ENCODE results near the gene FOXJ3. TPM values are rescaled to one million over a fixed set of nuclear protein-coding genes. Genes with fewer than 3 reads are reported as not detected.

The FOXJ3 gene
- total and polyA plus RNA-seq, 2 donors from 2014 or later: 11.8 to 45.5 TPM

DNA sequence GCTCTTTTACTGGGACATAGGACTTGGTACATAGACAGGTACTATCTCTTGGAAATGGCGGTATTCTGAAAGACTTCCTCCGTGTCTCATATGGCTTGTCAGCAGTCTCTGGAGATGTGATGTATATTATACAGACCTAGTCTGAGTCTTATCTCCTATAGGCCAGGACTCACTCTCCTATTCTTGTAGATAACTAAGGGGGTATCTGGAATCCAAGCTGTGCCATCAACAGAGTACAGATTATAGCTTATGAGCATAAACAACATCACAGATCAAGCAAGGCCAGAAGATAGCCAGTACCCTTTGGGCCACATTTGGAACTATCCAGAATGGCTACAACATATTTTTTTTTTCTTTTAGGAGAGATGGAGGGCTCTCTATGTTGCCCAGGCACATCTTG is 29.5 kb upstream of the FOXJ3 start:
- intact Hi-C loops (cut with DNase I): no loop called here
- no peak overlapping the region for H3K9ac ChIP-seq (ENCODE audit: low read length in 3 of 3)
- no peak overlapping the region for H3K4me3 ChIP-seq (ENCODE audit: low read length in 3 of 3)
- H3K27ac ChIP-seq (ENCODE audit: low read depth in 2 of 2, low read length in 2 of 2): no peak overlapping the region
- FAIRE-seq (no peak), DNase-seq (no peak)
- TF ChIP-seq, protein P1, sequence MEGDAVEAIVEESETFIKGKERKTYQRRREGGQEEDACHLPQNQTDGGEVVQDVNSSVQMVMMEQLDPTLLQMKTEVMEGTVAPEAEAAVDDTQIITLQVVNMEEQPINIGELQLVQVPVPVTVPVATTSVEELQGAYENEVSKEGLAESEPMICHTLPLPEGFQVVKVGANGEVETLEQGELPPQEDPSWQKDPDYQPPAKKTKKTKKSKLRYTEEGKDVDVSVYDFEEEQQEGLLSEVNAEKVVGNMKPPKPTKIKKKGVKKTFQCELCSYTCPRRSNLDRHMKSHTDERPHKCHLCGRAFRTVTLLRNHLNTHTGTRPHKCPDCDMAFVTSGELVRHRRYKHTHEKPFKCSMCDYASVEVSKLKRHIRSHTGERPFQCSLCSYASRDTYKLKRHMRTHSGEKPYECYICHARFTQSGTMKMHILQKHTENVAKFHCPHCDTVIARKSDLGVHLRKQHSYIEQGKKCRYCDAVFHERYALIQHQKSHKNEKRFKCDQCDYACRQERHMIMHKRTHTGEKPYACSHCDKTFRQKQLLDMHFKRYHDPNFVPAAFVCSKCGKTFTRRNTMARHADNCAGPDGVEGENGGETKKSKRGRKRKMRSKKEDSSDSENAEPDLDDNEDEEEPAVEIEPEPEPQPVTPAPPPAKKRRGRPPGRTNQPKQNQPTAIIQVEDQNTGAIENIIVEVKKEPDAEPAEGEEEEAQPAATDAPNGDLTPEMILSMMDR (IDR thresholded peaks at IDR 0.05; ENCODE audit: borderline replicate concordance, extremely low read depth, insufficient read depth): no peak
- H3K36me3 ChIP-seq (ENCODE audit: control insufficient read depth in 2 of 3, insufficient read depth in 3 of 3, low read length in 3 of 3): no peaks in the 10 kb centered on the region
- H3K4me1 ChIP-seq (ENCODE audit: control insufficient read depth in 2 of 3, insufficient read depth in 2 of 3, low read depth in 1 of 3, low read length in 3 of 3): peaks cover 0 to 8% (median 2%) of the 10 kb centered on the region in 3 donors
- H3K27me3 ChIP-seq (ENCODE audit: control insufficient read depth, insufficient read depth, low read length): no peaks in the 10 kb centered on the region
- H3K9me3 ChIP-seq (ENCODE audit: control insufficient read depth in 2 of 3, insufficient read depth in 1 of 3, low read length in 3 of 3): no peaks in the 10 kb centered on the region

DNA sequence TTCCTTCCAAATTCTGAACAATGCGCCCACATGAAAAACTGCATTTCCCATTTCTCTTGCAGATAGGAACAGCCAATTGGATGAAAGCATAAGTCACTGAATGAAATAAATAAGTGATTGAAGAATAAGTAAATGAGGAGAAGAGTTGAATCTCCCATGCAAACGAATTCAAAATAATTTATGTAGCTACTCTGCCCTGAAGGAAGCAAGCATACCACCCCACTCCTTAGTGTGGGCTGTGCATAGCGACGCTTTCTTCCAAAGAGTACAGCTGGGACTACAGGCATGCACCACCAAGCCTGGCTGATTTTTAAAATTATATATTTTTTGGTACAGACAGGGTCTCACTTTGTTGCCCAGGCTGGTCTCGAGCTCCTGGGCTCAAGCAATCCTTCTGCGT is 29.1 kb upstream of the FOXJ3 start:
- Histone ChIP-seq H3K9ac (ENCODE audit: low read length in 3 of 3) (no peak overlapping the region), H3K9me3 (ENCODE audit: control insufficient read depth in 2 of 3, insufficient read depth in 1 of 3, low read length in 3 of 3) (no peaks in the 10 kb centered on the region), H3K4me1 (ENCODE audit: control insufficient read depth in 2 of 3, insufficient read depth in 2 of 3, low read depth in 1 of 3, low read length in 3 of 3) (peaks cover 0 to 8% (median 0%) of the 10 kb centered on the region in 3 donors), H3K4me3 (ENCODE audit: low read length in 3 of 3) (no peak overlapping the region), H3K27me3 (ENCODE audit: control insufficient read depth, insufficient read depth, low read length) (no peaks in the 10 kb centered on the region), H3K36me3 (ENCODE audit: control insufficient read depth in 2 of 3, insufficient read depth in 3 of 3, low read length in 3 of 3) (no peaks in the 10 kb centered on the region), H3K27ac (ENCODE audit: low read depth in 2 of 2, low read length in 2 of 2) (no peak overlapping the region)
- intact Hi-C loops (cut with DNase I): no loop called here
- FAIRE-seq (no peak), DNase-seq (no peak)
- TF ChIP-seq, protein P1 (IDR thresholded peaks at IDR 0.05; ENCODE audit: borderline replicate concordance, extremely low read depth, insufficient read depth): no peak

DNA sequence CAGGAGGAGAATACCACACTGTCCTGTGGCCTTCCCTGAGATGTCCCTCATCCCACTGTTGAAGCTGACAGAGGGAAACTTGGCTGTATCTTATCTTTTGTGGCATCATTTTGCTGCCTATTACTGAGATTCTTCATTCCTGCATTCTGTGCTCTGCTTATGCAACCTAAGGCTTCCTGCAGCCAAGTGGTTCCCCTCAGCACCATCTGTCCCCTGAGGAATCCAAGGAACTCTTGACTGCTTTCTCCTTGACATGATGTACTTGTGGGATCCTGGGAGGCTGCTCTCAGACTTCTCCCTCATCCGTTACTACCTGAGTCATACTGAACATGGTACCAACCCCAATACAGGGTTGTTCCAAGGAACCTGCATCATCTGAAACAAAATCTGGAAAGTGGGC is 24.4 kb upstream of the FOXJ3 start:
- no peak overlapping the region for H3K4me3 ChIP-seq (ENCODE audit: low read length in 3 of 3)
- intact Hi-C loops (cut with DNase I): no loop called here
- no peaks in the 10 kb centered on the region for H3K9me3 ChIP-seq (ENCODE audit: control insufficient read depth in 2 of 3, insufficient read depth in 1 of 3, low read length in 3 of 3)
- TF ChIP-seq, protein P1 (IDR thresholded peaks at IDR 0.05; ENCODE audit: borderline replicate concordance, extremely low read depth, insufficient read depth): no peak
- DNase-seq (no peak), FAIRE-seq (no peak)
- H3K4me1 ChIP-seq (ENCODE audit: control insufficient read depth in 2 of 3, insufficient read depth in 2 of 3, low read depth in 1 of 3, low read length in 3 of 3): no peaks in the 10 kb centered on the region
- H3K36me3 ChIP-seq (ENCODE audit: control insufficient read depth in 2 of 3, insufficient read depth in 3 of 3, low read length in 3 of 3): no peaks in the 10 kb centered on the region
- H3K27me3 ChIP-seq (ENCODE audit: control insufficient read depth, insufficient read depth, low read length): no peaks in the 10 kb centered on the region
- H3K27ac ChIP-seq (ENCODE audit: low read depth in 2 of 2, low read length in 2 of 2): no peak overlapping the region
- H3K9ac ChIP-seq (ENCODE audit: low read length in 3 of 3): no peak overlapping the region

DNA sequence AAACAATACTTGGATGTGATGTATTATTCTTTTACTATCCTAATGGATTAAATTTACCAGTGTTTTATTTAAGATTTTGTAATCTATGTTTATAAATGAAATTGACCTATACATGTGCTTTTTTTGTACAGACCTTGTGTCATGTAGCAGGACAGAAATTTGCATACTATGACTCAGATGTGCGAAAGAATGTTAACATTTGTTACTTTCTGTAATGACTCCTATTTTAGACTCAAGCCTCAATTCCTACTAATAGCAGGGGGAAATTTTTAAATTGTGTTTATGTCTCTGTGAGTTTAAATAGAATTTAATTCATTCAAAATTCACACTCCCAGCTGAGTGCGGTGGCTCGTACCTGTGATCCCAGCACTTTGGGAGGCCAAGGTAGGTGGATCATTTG is 23.8 kb upstream of the FOXJ3 start:
- Histone ChIP-seq H3K36me3 (ENCODE audit: control insufficient read depth in 2 of 3, insufficient read depth in 3 of 3, low read length in 3 of 3) (no peaks in the 10 kb centered on the region), H3K27ac (ENCODE audit: low read depth in 2 of 2, low read length in 2 of 2) (no peak overlapping the region), H3K4me3 (ENCODE audit: low read length in 3 of 3) (no peak overlapping the region), H3K27me3 (ENCODE audit: control insufficient read depth, insufficient read depth, low read length) (no peaks in the 10 kb centered on the region), H3K4me1 (ENCODE audit: control insufficient read depth in 2 of 3, insufficient read depth in 2 of 3, low read depth in 1 of 3, low read length in 3 of 3) (no peaks in the 10 kb centered on the region), H3K9me3 (ENCODE audit: control insufficient read depth in 2 of 3, insufficient read depth in 1 of 3, low read length in 3 of 3) (no peaks in the 10 kb centered on the region), H3K9ac (ENCODE audit: low read length in 3 of 3) (no peak overlapping the region)
- TF ChIP-seq, protein P1 (IDR thresholded peaks at IDR 0.05; ENCODE audit: borderline replicate concordance, extremely low read depth, insufficient read depth): no peak
- intact Hi-C loops (cut with DNase I): no loop called here
- FAIRE-seq (no peak), DNase-seq (no peak)
